DMS53 treated with DMSO at 0.1 percent for 48 hours (cell line): ENCODE measurements around the gene LRRTM4.

Experiments used
- DNase-seq: peaks from one replicate; lab custom pipeline; 2025; ENCODE audit not compliant: unreplicated experiment; lab: John Stamatoyannopoulos, UW

LRRTM4 gene

DNA sequence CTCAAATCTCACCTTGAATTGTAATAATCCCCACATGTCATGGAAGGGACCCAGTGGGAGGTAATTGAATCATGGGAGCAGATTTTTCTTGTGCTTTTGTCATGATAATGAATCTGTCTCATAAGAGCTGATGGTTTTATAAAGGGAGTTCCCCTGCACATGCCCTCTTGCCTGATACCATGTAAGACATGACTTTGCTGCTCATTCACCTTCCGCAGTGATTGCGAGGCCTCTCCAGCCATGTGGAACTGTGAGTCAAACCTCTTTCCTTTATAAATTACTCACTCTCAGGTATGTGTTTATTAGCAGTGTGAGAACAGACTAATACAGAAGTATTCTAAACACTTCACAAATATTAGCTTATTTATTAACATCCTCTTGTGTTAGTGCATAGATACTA is 516.7 kb downstream of the LRRTM4 start:
- no peak for DNase-seq

- no peak for DNase-seq
These were observed 520.3 kb downstream of the LRRTM4 start for GRCh38 chr2:77001895-77002294.

DNA sequence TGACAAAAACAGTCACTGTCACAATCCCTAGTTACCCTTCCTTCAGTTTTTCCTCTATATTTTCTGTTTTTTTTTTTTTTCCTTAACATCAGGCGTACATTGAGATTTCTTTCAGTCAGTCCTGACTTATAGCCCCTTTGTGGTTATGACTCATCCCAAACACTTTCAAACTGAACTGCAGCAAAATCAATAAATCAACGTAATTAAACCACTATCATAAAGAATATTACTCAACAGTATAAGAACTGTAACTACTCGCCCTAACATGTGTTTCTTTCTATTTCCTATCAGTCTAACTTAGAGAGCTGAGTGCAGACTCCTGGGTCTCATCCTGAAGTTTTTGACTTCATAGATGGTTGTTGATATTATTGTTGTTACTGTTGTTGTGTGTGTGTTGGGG is 523.5 kb downstream of the LRRTM4 start:
- DNase-seq, result no peak

- no peak for DNase-seq
These were observed 524.0 kb downstream of the LRRTM4 start for GRCh38 chr2:76998152-76998551.

- DNase-seq, result no peak
These were observed 524.9 kb downstream of the LRRTM4 start for GRCh38 chr2:76997296-76997695.

GRCh38 chr2:76985387-76986136 is 536.6 kb downstream of the LRRTM4 start:
- no peak for DNase-seq

- no peak for DNase-seq
These were observed 537.8 kb downstream of the LRRTM4 start for GRCh38 chr2:76984359-76984758.

DNA sequence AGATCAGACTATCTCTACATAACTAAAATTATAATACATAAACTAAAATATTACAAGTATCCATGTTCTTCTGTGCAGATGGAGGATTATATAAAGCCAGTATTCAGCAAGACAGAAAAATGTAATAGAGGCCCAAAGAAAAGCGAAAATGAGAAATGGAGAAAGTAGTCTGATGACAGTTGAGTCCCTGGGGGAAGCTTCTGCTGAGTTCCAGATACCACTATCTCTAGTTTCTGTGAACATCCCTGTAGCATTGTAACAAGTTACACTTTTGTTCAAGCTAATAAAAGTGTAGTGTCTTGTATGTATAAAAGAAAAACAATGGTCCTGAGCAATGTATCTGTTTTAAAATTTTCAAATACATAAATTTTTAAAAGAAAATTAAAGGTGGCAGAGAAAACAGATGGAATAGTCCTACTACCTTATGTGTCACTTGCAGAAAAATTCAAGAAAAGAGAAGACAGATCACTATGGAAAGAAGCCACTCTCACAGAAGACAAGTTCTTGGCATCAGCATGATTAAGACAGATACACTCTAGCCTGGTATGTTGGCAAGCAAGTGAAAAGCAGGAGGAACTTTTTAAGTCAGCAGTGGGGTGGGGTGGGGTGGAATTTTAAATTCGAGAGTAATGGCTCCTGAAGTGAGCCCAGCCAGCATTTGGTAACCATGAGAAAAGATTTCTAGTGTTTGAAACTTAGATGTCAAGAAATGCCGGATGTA is 541.9 kb downstream of the LRRTM4 start:
- no peak for DNase-seq

DNA sequence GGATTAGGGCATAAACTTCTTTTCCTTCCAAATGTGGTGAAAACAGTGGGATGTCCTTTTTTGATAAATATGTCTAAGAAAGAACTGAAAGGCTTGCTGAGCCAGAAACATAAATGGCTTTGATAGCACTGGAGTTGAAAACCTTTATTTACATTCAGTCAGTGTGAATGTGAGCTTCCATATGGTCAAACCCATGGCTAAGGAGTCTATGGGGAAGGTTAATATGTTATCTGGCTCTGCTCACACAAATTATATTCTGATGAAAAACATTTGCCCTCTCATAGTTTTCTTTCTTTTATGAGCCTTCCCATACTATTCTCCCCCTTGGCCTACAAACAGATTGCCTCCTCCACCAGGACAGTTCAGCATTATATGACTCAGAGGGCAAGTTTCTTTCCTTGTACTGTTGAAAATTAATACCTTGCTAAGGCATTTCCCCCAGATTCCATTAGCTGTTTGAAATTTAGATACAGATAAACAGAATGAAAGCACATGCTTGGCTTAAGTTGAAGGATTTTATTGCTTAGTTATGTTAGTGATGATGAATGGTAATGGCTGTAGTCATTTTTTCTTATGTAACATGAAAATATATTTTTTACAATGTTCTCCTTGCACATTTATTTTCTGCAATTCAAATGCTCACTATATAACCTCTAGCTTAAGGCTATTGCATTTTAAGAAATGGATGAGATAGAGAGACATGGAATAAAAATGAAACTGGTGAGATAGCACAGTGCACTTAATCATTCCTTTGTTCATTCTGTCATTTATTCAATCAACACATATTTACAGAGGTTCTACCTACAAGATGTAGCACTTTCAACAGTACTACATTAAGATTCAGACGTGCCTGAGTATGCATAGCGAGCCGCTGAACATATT is 544.1 kb downstream of the LRRTM4 start:
- DNase-seq, result no peak

DNA sequence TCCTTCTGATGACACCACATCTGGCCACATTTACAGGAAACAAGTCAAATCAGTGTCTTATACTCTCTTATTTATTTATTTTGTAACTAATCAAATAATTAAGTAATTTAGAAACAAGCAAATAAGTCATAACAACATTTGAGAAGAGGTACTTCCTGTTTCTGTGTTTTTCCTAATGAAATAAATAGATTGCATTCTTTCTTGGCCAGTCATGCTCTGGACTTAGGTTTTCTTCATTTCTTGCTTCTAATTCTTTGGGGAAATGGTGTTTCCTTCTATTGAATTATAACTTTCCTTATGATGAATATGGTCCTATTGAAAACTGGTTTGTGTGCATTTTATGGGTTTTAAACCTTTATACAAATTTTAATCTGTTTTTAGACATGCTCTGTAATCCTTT is 546.4 kb downstream of the LRRTM4 start:
- DNase-seq, result no peak

GRCh38 chr2:76973610-76974009 is 548.6 kb downstream of the LRRTM4 start:
- DNase-seq, result no peak

DNA sequence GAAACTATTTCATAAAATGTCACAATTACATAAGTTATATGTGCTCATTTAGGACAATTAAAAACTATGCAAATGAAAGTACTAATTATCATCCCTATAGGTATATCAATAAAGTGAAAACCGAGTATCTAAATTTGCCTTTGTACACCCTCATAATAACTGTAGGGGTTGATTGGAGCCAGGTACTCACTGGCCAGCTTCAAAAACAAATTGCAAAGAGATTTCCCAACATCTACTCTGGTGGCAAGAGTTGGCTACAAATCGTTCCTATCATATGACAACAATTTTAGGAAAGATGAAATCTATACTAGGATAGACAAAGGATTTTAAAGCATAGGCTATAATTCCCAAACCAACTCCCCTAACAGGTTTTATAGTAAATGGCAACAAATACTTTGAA is 556.4 kb downstream of the LRRTM4 start:
- DNase-seq, result no peak

DNA sequence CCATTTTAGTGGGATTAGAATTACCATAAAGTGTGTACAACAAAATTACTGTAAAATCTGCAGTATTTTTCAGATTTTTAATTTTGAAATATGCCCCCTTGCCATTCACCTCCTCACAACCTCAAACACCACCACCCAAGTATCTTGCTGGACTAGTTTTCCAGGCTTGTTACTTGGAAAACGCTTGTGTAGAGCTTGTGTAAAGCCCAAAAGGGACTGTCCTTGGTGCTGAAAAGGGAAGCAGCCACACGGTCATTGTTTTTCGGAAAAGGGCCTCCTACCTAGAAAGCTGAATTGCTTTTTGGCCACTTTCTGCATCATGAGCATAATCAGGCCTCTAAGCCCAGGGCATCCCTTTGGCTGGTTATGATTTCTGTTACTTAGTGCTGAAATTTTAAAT is 563.4 kb downstream of the LRRTM4 start:
- DNase-seq, result no peak

GRCh38 chr2:76953733-76954347 is 568.3 kb downstream of the LRRTM4 start:
- peak; percentile 70 for DNase-seq

DNA sequence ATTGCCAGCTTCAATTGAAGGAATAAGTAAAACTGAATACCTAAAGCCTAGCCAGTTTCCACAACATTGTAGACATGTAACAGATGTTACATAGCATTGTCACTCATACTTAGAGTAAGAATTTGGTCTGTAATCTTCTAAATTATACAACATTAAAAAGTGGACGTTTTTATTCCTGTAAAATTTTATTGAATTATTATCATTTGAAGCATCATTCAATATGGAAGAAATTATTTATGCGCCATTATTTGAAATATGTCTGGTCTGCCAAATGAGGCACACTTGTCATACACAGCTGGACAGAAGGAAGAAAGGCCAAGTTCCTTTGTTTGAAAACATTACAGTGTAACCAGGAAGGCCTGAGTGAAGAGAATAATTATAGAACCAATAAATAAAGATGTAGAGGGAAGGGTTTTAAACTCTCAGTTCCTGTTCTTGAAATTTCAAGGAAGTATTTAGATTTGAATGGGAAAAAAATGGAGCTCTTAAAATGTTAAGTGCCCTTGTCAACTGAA is 575.5 kb downstream of the LRRTM4 start:
- DNase-seq, result no peak

DNA sequence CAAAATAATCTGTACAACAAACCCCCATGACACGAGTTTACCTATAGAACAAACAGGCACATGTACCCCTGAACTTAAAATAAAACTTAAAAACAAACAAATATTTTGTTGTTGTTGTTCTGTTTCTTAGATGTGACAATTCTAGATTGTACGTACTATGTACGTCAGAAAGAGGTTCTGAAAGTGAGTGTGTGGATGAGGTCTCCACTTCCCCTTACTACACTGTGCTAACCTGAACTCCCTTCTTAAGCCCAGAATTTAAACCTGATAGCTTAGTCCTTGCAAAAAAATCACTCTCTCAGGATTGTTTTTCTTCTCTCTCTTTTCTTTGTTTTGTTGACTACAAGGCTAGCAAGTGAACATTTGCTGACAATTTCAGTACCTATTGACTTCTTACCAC is 581.6 kb downstream of the LRRTM4 start:
- DNase-seq, result no peak

DNA sequence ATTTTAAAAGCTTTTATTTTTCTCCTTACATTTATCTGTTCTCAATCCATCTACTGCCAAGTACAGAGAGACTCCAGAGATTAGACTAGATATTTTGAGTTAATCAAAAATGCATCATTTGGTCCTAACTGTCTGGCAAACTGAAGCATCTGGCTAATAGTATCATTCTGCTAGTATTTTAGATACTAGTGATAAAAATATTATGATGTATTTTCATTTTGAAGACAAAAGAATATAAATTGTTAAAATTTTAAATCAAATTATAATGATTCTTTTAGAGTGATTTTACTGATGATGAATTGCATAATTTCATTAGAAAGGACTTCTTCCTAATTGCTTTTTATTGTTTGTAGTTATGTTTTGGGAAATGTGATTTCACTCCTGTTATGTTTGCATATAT is 584.0 kb downstream of the LRRTM4 start:
- DNase-seq, result no peak

GRCh38 chr2:76932550-76932949 is 589.6 kb downstream of the LRRTM4 start:
- DNase-seq, result no peak

- DNase-seq, result no peak
These were observed 592.0 kb downstream of the LRRTM4 start for GRCh38 chr2:76930056-76930744.

- DNase-seq, result no peak
These were observed 594.1 kb downstream of the LRRTM4 start for GRCh38 chr2:76928026-76928425.
